ENCODE results near the gene PLEKHG5.

The PLEKHG5 gene

DNA sequence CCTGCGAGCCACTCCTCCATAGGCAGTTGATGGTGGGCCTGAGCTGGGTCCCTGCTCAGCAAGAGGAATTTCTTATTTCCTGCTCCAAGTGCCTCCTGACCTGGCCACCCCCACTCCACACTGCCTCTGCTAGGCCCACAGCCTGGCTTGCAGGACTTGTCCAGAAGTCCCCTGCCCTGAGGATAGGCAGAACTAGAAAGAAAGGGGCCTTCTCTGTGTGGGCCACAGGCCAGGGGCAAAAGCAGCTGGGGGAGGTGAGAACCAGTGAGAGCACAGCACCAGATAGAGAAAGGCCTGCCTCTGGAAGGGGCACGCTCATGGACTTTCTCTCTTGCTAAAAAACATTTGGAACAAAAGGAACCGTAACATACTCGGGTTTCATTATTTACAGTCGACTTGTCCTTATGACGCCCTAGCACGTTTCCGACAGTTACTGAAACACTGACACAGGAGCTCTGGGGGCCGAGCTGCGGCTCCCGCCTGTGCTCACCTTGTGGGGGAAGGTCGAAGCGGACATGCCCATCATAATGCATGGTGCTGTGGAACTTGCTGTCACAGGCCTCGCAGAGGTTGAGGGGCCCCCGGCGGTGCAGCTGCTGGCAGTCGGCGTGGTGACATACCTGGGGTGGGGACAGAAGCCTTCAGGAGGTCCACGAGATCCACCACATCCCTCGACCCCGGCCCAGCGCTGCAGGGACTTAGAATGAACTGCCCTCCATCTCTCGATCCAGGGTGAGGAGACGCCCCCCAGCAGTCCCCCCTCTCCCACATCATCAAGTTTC is 14.2 kb downstream of the PLEKHG5 start:
- Histone ChIP-seq H4K20me1 (ENCODE audit: low read depth, low read length) (no peaks in the 10 kb centered on the region), H2AFZ (ENCODE audit: low read depth, low read length, severe bottlenecking) (no peak overlapping the region), H3K9me3 (ENCODE audit: insufficient read depth, low read length) (no peaks in the 10 kb centered on the region), H3K79me2 (ENCODE audit: insufficient read depth, low read length) (no peaks in the 10 kb centered on the region), H3K27me3 (ENCODE audit: low read length) (no peaks in the 10 kb centered on the region), H3K9me2 (replicated peaks; ENCODE audit: insufficient read depth, low read length) (no peaks in the 10 kb centered on the region), H3K4me3 (ENCODE audit: insufficient read depth, low read length, poor library complexity, severe bottlenecking) (no peak overlapping the region), H3K27ac (ENCODE audit: low read depth, low read length) (no peak overlapping the region), H3K4me2 (ENCODE audit: low read depth, low read length, poor library complexity, severe bottlenecking) (no peak overlapping the region), H3F3A (ENCODE audit: insufficient read depth) (no peaks in the 10 kb centered on the region), H3K9ac (ENCODE audit: low read length) (no peak overlapping the region), H3K36me3 (ENCODE audit: low read length) (no peaks in the 10 kb centered on the region)
- TF ChIP-seq, protein P1, sequence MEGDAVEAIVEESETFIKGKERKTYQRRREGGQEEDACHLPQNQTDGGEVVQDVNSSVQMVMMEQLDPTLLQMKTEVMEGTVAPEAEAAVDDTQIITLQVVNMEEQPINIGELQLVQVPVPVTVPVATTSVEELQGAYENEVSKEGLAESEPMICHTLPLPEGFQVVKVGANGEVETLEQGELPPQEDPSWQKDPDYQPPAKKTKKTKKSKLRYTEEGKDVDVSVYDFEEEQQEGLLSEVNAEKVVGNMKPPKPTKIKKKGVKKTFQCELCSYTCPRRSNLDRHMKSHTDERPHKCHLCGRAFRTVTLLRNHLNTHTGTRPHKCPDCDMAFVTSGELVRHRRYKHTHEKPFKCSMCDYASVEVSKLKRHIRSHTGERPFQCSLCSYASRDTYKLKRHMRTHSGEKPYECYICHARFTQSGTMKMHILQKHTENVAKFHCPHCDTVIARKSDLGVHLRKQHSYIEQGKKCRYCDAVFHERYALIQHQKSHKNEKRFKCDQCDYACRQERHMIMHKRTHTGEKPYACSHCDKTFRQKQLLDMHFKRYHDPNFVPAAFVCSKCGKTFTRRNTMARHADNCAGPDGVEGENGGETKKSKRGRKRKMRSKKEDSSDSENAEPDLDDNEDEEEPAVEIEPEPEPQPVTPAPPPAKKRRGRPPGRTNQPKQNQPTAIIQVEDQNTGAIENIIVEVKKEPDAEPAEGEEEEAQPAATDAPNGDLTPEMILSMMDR (IDR thresholded peaks at IDR 0.05; ENCODE audit: insufficient read depth, low read length, poor library complexity, severe bottlenecking), result no peak
- TF ChIP-seq EZH2phosphoT487 (conservative IDR thresholded peaks at IDR 0.05; ENCODE audit: low read length), result no peak

DNA sequence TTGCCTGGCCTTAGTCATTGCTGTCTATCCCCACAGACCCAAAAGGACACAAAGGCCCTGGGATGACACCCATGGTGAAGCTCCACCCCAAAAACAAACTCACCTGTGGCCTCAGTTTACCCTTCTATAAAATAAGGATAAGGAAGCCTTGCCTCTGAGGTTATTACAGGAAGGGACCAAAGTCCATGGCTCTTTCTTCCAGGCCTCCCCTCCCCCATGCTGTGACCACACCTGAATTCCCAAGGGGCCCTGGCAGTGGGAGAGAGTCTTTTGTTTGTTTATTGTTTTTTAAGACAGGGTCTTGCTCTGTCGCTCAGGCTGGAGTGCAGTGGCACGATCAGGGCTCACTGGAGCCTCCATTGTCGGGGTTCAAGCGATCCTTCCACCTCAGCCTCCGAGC is 15.0 kb downstream of the PLEKHG5 start:
- Histone ChIP-seq H3K4me3 (ENCODE audit: insufficient read depth, low read length, poor library complexity, severe bottlenecking) (no peak overlapping the region), H3K79me2 (ENCODE audit: insufficient read depth, low read length) (no peaks in the 10 kb centered on the region), H3K9me2 (replicated peaks; ENCODE audit: insufficient read depth, low read length) (no peaks in the 10 kb centered on the region), H3K36me3 (ENCODE audit: low read length) (no peaks in the 10 kb centered on the region), H3K4me2 (ENCODE audit: low read depth, low read length, poor library complexity, severe bottlenecking) (no peak overlapping the region), H3K27ac (ENCODE audit: low read depth, low read length) (no peak overlapping the region), H3F3A (ENCODE audit: insufficient read depth) (no peaks in the 10 kb centered on the region), H4K20me1 (ENCODE audit: low read depth, low read length) (no peaks in the 10 kb centered on the region), H2AFZ (ENCODE audit: low read depth, low read length, severe bottlenecking) (no peak overlapping the region), H3K9ac (ENCODE audit: low read length) (no peak overlapping the region), H3K9me3 (ENCODE audit: insufficient read depth, low read length) (no peaks in the 10 kb centered on the region), H3K27me3 (ENCODE audit: low read length) (no peaks in the 10 kb centered on the region)
- TF ChIP-seq, protein P1 (IDR thresholded peaks at IDR 0.05; ENCODE audit: insufficient read depth, low read length, poor library complexity, severe bottlenecking), result no peak
- TF ChIP-seq EZH2phosphoT487 (conservative IDR thresholded peaks at IDR 0.05; ENCODE audit: low read length), result no peak

DNA sequence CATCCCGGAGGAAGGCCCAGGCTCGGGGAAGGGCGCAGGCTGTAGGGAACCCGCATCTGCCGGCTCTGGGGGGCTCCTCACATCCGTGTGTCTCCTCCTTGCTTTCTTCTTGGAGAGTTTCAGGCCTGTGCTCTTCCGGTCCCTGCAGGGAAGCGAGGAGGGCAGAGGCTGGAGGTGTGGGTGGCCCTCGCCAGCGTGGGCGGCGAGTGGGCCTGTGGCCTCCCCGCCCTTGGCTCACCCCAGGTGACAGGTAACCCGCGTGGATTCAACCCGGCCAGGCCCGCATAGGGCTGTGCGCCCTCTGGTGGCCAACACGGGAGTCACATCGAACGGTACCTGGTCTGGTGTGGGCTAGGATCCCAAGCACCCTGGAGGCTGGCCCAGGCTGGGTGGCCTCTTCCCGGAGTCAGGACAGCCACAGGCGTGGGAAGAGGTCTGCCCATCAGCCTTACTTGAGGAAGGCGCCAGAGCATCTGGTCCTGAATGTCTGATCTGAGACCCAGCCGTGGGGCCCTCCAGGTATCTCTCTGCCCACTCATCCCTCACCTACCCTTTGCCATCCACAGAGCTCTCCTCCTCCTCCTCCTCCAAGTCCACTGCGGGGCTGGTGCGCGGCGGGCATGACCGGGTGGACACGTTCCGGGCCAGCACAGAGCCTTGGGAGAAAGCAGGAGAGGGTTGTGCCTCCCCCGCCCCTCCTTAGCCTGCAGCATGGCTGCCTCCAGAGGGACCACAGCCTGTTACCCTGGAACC is 15.9 kb downstream of the PLEKHG5 start:
- no peaks in the 10 kb centered on the region for H4K20me1 ChIP-seq (ENCODE audit: low read depth, low read length)
- no peaks in the 10 kb centered on the region for H3K36me3 ChIP-seq (ENCODE audit: low read length)
- H3K79me2 ChIP-seq (ENCODE audit: insufficient read depth, low read length), result no peaks in the 10 kb centered on the region
- H3K4me2 ChIP-seq (ENCODE audit: low read depth, low read length, poor library complexity, severe bottlenecking), result no peak overlapping the region
- H3F3A ChIP-seq (ENCODE audit: insufficient read depth), result no peaks in the 10 kb centered on the region
- H3K4me3 ChIP-seq (ENCODE audit: insufficient read depth, low read length, poor library complexity, severe bottlenecking), result no peak overlapping the region
- H3K9me2 ChIP-seq (replicated peaks; ENCODE audit: insufficient read depth, low read length), result no peaks in the 10 kb centered on the region
- H3K27me3 ChIP-seq (ENCODE audit: low read length), result no peaks in the 10 kb centered on the region
- TF ChIP-seq EZH2phosphoT487 (conservative IDR thresholded peaks at IDR 0.05; ENCODE audit: low read length), result no peak
- TF ChIP-seq, protein P1 (IDR thresholded peaks at IDR 0.05; ENCODE audit: insufficient read depth, low read length, poor library complexity, severe bottlenecking), result peak; percentile 98
- H3K27ac ChIP-seq (ENCODE audit: low read depth, low read length), result no peak overlapping the region
- H2AFZ ChIP-seq (ENCODE audit: low read depth, low read length, severe bottlenecking), result no peak overlapping the region
- H3K9ac ChIP-seq (ENCODE audit: low read length), result no peak overlapping the region
- no peaks in the 10 kb centered on the region for H3K9me3 ChIP-seq (ENCODE audit: insufficient read depth, low read length)
